HEK293T (cell line): ENCODE data around the gene QRFP.

ENCODE experiments used
- BHLHE40 ChIP-seq: fragments of 450-650 bp; IDR thresholded peaks from 2 replicates; pipeline ENCODE4 v1.6.1; 2016; ENCODE audit warnings: mild to moderate bottlenecking, moderate library complexity, borderline replicate concordance
- ELF4 ChIP-seq: fragments of 450-650 bp; IDR thresholded peaks from 2 replicates; pipeline ENCODE4 v1.6.1; 2017; ENCODE audit warnings: antibody characterized with exemption
- L3MBTL2 ChIP-seq: fragments of 450-650 bp; conservative IDR thresholded peaks from 2 replicates; pipeline ENCODE4 v1.6.1; 2016; ENCODE audit warnings: mild to moderate bottlenecking
- PKNOX1 ChIP-seq: fragments of 450-650 bp; IDR thresholded peaks from 2 replicates; pipeline ENCODE4 v1.6.1; 2016
- ZNF384 ChIP-seq: fragments of 450-650 bp; IDR thresholded peaks from 2 replicates; pipeline ENCODE4 v1.6.1; 2016

- TF ChIP-seq PKNOX1 (no peak), L3MBTL2 (no peak), ZNF384 (no peak), BHLHE40 (no peak), ELF4 (no peak; the same call in 1 of the 2 replicates)
Observed at GRCh38 chr9:130866474-130866965, 30.1 kb downstream of the QRFP start.
